Keratinocyte (primary cell): Measurements from ENCODE around the gene ZCCHC3. TPM values are rescaled to one million over a fixed set of nuclear protein-coding genes. Genes with fewer than 3 reads are reported as not detected.

ENCODE experiments used
- DNase-seq: peaks from one replicate; pipeline ENCODE4 v3.0.0-alpha.2; 2011; ENCODE audit warnings: low read depth, missing footprints, low spot score
- FAIRE-seq: peaks from 2 replicates; lab custom pipeline; 2011; peaks lifted over from hg19 to GRCh38; lab: Jason Lieb, UNC
- H2AFZ ChIP-seq: 2 replicates; pipeline ENCODE4 v1.6.0; 2012; ENCODE audit warnings: low read length, control low read depth, inconsistent platforms; ENCODE audit not compliant: control insufficient read depth
- H3K27ac ChIP-seq: 2 replicates; pipeline ENCODE4 v1.5.1; 2011; ENCODE audit warnings: low read length; ENCODE audit not compliant: control insufficient read depth, insufficient read depth
- H3K27me3 ChIP-seq: 3 replicates; pipeline ENCODE4 v1.6.0; 2011; ENCODE audit warnings: low read length; ENCODE audit not compliant: control insufficient read depth, insufficient read depth; ENCODE audit errors: extremely low read depth
- H3K36me3 ChIP-seq, 2 experiments: 2 replicates in 1 of 2; 3 replicates in 1 of 2; pipeline ENCODE4 v1.5.1; 2011; ENCODE audit warnings: low read length in 2 of 2, mild to moderate bottlenecking in 1 of 2; ENCODE audit not compliant: control insufficient read depth in 2 of 2, insufficient read depth in 2 of 2; ENCODE audit errors: extremely low read depth in 1 of 2
- H3K4me1 ChIP-seq: 3 replicates; pipeline ENCODE4 v1.5.1; 2011; ENCODE audit warnings: low read length; ENCODE audit not compliant: control insufficient read depth, insufficient read depth; ENCODE audit errors: extremely low read depth
- H3K4me2 ChIP-seq: 3 replicates; pipeline ENCODE4 v1.6.0; 2011; ENCODE audit warnings: low read depth, low read length; ENCODE audit not compliant: control insufficient read depth, insufficient read depth; ENCODE audit errors: extremely low read depth
- H3K4me3 ChIP-seq, 3 experiments: fragments of 200-600 bp in 1 of 3; sonication (generic) in 1 of 3; 2 replicates in 2 of 3; 3 replicates in 1 of 3; pipeline ENCODE4 v1.5.1; 2011 to 2016; ENCODE audit warnings: low read length in 3 of 3, mild to moderate bottlenecking in 3 of 3, control low read depth in 2 of 3, inconsistent platforms in 1 of 3, low read depth in 1 of 3, mixed read lengths in 1 of 3, mixed run types in 1 of 3, moderate library complexity in 1 of 3; ENCODE audit not compliant: control insufficient read depth in 2 of 3, insufficient read depth in 2 of 3; ENCODE audit errors: extremely low read depth in 1 of 3
- H3K79me2 ChIP-seq: 2 replicates; pipeline ENCODE4 v1.6.0; 2012; ENCODE audit warnings: low read length; ENCODE audit not compliant: control insufficient read depth, insufficient read depth
- H3K9ac ChIP-seq: 3 replicates; pipeline ENCODE4 v1.6.0; 2011; ENCODE audit warnings: low read length; ENCODE audit not compliant: control insufficient read depth, insufficient read depth; ENCODE audit errors: extremely low read depth
- H3K9me1 ChIP-seq: 3 replicates; pipeline ENCODE4 v1.6.0; 2011; ENCODE audit warnings: low read length; ENCODE audit not compliant: control insufficient read depth, insufficient read depth; ENCODE audit errors: extremely low read depth
- H3K9me3 ChIP-seq: 2 replicates; pipeline ENCODE4 v1.5.1; 2012; ENCODE audit warnings: low read depth, low read length; ENCODE audit not compliant: control insufficient read depth
- H4K20me1 ChIP-seq: 3 replicates; pipeline ENCODE4 v1.6.0; 2011; ENCODE audit warnings: low read length; ENCODE audit not compliant: control insufficient read depth, insufficient read depth; ENCODE audit errors: extremely low read depth
- EZH2 ChIP-seq: IDR thresholded peaks from one replicate; pipeline ENCODE4 v1.6.1; 2012; ENCODE audit warnings: inconsistent platforms, mild to moderate bottlenecking, low read length, moderate library complexity
- dilution Hi-C: fragments of 300-500 bp; cut with MboI; formaldehyde crosslinking; loops from one replicate; pipeline ENCODE4 v1.7.0; 2020; ENCODE audit warnings: low sequenced_read_pairs; ENCODE audit not compliant: extremely low pct_ligation_motif_present
- polyA plus RNA-seq, 5 experiments: library from polyadenylated mRNA; depleted of rRNA in 3 of 5; stranded (reverse) in 3 of 5; stranded (forward) in 1 of 5; unstranded in 1 of 5; fragments of >200 nt; gene quantifications; 1 replicate in 1 of 5; 2 replicates in 3 of 5; 3 replicates in 1 of 5; pipeline versions ENCODE4 v1.2.1 to v1.2.3, GENCODE V29; 2011 to 2012; ENCODE audit warnings: missing spikeins in 2 of 5, low read depth in 1 of 5, low replicate concordance in 1 of 5
- TF ChIP-seq, protein P1 (sequence below), 3 experiments: IDR thresholded peaks in 1 of 3; conservative IDR thresholded peaks in 1 of 3; optimal IDR thresholded peaks in 1 of 3; 2 replicates in 2 of 3; 3 replicates in 1 of 3; pipeline versions ENCODE3 to v1.5.1; 2011; ENCODE audit warnings: low read length in 3 of 3, mild to moderate bottlenecking in 3 of 3, moderate library complexity in 2 of 3, control low read depth in 1 of 3, inconsistent platforms in 1 of 3; ENCODE audit not compliant: insufficient read depth in 2 of 3; ENCODE audit errors: extremely low read depth in 1 of 3

The ZCCHC3 gene
- polyA plus RNA-seq, 1 donor (not counting 4 experiments of a cell fraction or from before 2014, with no cell fraction given), result 5.7 TPM

DNA sequence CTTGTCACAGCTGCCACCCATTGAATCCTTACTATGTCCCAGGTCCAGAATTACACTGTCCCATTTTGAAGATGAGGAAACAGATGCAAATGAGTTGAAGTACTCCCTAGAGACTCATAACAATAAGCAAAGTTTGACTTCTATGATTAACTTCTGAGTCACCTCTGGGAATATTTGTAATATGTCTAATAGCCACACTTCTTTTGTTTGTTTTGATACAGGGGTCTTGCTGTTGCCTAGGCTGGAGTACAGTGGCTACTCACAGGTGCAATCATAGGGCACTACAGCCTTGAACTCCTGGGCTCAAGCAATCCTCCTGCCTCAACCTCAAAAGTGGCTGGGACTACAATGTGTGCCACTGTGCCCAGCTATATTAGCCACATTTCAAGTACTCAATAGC lies 16.6 kb downstream of the ZCCHC3 start:
- H3K4me3 ChIP-seq, result no peak overlapping the region
- no peaks in the 10 kb centered on the region for H3K79me2 ChIP-seq
- peak overlapping the region; percentile 6 for H3K4me2 ChIP-seq
- FAIRE-seq (peak; percentile 79), DNase-seq (no peak)
- TF ChIP-seq EZH2, result no peak
- TF ChIP-seq, protein P1, sequence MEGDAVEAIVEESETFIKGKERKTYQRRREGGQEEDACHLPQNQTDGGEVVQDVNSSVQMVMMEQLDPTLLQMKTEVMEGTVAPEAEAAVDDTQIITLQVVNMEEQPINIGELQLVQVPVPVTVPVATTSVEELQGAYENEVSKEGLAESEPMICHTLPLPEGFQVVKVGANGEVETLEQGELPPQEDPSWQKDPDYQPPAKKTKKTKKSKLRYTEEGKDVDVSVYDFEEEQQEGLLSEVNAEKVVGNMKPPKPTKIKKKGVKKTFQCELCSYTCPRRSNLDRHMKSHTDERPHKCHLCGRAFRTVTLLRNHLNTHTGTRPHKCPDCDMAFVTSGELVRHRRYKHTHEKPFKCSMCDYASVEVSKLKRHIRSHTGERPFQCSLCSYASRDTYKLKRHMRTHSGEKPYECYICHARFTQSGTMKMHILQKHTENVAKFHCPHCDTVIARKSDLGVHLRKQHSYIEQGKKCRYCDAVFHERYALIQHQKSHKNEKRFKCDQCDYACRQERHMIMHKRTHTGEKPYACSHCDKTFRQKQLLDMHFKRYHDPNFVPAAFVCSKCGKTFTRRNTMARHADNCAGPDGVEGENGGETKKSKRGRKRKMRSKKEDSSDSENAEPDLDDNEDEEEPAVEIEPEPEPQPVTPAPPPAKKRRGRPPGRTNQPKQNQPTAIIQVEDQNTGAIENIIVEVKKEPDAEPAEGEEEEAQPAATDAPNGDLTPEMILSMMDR (optimal IDR thresholded peaks at IDR 0.05 in 1 of 3, IDR thresholded peaks at IDR 0.05 in 1 of 3, conservative IDR thresholded peaks at IDR 0.05 in 1 of 3; ENCODE audit: extremely low read depth in 1 of 3, insufficient read depth in 2 of 3, low read length in 3 of 3), result no peak
- H3K27me3 ChIP-seq, result no peaks in the 10 kb centered on the region
- H3K36me3 ChIP-seq, result no peaks in the 10 kb centered on the region
- H4K20me1 ChIP-seq, result peaks cover 2% of the 10 kb centered on the region
- no peak overlapping the region for H2AFZ ChIP-seq
- H3K9ac ChIP-seq, result peak overlapping the region; percentile 28
- H3K27ac ChIP-seq, result peak overlapping the region; percentile 62
- dilution Hi-C loops, result no loop called here
- no peaks in the 10 kb centered on the region for H3K9me3 ChIP-seq
- H3K9me1 ChIP-seq, result peaks cover 4% of the 10 kb centered on the region
- peaks cover 43% of the 10 kb centered on the region for H3K4me1 ChIP-seq

DNA sequence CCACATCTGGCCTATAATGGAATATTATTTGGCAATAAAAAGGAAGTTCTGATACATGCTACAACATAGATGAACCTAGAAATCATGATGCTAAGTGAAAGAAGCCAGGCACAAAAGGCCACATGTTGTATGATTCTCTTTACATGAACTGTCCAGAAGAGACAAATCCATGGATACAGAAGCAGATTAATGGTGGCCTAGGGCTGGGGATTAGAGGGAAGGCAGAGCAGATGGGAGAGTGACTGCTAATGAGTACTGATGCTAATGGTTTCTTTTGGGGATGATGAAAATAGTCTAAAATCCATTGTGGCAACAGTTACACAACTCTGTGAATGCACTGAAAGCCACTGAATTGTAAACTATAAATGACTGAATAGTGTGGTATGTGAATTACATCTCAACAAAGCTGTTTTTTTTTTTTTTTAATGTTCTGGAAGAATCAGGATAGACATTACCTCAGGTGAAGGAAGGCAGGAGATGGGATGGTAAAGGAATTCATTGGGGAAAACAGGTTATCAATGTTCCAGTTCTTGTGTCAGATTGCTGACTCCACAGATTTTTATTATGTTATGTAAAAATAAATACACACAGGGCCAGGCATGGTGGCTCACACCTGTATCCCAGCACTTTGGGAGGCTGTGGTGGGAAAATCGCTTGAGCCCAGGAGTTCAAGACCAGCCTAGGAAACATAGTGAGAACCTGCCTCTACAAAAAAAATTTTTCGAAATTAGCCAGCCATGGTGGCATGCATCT lies 19.1 kb downstream of the ZCCHC3 start:
- H4K20me1 ChIP-seq, result peaks cover 2% of the 10 kb centered on the region
- no peaks in the 10 kb centered on the region for H3K79me2 ChIP-seq
- H3K27ac ChIP-seq, result no peak overlapping the region
- peaks cover 4% of the 10 kb centered on the region for H3K9me1 ChIP-seq
- no peak for DNase-seq
- dilution Hi-C loops, result no loop called here
- H3K4me1 ChIP-seq, result peaks cover 30% of the 10 kb centered on the region
- peak; percentile 70 for FAIRE-seq
- TF ChIP-seq, protein P1 (optimal IDR thresholded peaks at IDR 0.05 in 1 of 3, IDR thresholded peaks at IDR 0.05 in 1 of 3, conservative IDR thresholded peaks at IDR 0.05 in 1 of 3; ENCODE audit: extremely low read depth in 1 of 3, insufficient read depth in 2 of 3, low read length in 3 of 3), result no peak
- TF ChIP-seq EZH2, result no peak
- no peak overlapping the region for H3K4me2 ChIP-seq
- H3K9ac ChIP-seq, result no peak overlapping the region
- H3K27me3 ChIP-seq, result no peaks in the 10 kb centered on the region
- H2AFZ ChIP-seq, result no peak overlapping the region
- no peaks in the 10 kb centered on the region for H3K9me3 ChIP-seq
- H3K36me3 ChIP-seq, result peaks cover 0 to 3% of the 10 kb centered on the region in 2 experiments
- H3K4me3 ChIP-seq, result no peak overlapping the region
